HG03139 (cell line): ENCODE results near the gene RYR2.

Source experiments
- ATAC-seq: cut with Tn5 transposase; IDR thresholded peaks from one replicate; pipeline ENCODE4 v1.9.1; 2021; ENCODE audit not compliant: unreplicated experiment

Gene RYR2

DNA sequence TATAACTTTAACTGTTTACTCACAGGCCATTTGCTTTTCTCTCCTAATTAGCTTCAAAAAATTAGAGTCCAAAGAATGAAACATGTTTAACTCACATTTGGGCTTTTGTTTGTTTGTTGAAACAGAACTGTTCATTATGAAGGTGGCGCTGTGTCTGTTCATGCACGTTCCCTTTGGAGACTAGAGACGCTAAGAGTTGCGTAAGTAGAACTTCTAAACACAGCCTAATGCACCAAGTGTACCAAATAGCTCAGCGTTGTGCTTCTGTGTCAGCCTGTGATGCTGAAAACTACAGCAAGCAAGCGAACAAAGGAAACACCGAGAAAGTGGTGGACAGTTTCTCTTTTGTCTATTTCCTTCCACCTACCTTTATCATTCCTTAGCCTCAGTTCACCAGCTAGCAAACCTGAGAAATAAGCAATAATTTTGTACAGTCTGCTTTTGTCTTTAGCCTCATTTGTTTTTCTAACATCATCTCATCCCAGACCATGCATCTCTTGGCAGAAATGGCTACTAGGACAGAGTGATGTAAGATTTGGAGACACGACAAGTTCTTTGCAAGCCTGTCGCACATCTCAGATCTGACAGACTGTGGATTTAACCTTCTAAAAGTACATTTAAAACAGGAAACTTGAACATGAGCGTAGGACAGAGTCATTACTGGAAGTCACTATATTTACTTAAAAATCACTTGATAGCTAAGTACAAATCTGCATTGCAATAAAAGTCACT is 375.1 kb downstream of the RYR2 start:
- ATAC-seq = no peak

DNA sequence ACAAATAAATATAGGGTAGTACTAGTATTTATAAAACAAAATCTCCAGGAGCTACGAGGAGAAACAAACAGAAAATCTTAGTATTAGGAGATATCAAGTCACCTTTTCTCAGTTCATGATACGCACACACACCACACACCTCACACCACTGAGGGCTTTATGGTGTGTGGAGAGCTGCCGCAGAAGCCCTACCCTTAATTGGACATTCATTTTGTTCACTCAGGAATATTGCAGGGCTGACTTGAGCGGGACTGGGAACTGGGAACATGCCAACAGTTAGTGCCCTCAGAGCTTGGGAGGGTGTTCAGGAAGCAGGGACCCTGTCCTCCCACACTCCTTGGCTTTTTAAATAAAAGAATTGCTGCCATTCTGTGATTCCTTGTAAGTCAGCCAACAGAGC is 386.8 kb downstream of the RYR2 start:
- ATAC-seq = no peak

DNA sequence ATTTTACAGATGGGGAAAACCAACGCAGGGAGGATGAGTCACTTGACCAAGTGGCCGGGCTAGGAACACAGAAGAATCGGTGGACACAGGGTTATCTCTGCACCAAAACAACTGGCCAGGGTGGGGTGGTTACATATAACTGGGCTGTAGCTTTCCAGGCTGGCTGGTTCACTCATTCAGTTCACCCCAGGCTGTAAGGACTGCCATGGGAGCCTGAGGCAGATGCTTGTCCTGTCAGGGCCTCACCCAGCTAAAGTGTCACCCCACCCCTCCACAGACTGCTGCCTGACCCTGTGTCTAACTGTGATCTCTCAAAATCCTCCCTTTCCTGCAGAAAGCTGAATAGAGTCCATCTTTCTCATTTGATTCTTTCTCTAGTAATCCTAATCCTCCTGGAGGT is 387.3 kb downstream of the RYR2 start:
- no peak for ATAC-seq

DNA sequence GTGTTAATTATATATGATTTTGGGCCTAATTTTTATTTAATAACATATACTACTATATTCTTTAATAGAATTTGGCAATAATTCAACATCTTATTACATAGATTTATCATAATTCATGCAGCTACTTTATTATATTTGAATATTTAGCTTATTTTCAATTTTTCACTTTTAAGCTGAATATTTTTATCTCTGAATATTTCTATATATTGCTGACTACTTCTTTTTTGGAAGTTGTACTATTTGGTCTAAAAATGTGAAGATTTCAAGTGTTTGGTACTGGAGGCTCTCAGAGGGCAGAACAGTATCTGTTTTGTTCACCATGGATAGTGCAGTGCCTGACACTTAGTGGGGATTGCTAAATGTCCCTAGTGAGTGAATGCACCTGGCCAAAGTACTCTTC is 389.5 kb downstream of the RYR2 start:
- ATAC-seq = no peak

DNA sequence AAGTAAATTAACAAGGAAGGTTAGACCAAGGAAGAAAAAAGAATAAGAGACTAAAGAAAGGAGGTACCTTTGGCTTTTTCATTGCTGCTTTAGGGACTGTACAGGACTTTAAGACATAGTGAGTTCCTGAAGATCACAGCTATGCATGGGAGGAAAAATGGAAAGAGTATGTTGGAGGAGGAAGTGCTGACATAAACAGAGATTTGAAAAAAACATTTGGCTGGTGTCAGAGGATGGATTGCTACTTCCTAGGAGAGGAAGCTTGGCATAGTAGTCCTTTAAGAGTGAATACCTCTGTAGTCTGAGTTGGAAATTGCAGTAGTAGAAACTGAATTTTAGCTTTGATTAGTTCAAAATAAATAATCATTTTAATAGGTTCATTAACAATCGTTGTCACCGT is 398.4 kb downstream of the RYR2 start:
- ATAC-seq = no peak

DNA sequence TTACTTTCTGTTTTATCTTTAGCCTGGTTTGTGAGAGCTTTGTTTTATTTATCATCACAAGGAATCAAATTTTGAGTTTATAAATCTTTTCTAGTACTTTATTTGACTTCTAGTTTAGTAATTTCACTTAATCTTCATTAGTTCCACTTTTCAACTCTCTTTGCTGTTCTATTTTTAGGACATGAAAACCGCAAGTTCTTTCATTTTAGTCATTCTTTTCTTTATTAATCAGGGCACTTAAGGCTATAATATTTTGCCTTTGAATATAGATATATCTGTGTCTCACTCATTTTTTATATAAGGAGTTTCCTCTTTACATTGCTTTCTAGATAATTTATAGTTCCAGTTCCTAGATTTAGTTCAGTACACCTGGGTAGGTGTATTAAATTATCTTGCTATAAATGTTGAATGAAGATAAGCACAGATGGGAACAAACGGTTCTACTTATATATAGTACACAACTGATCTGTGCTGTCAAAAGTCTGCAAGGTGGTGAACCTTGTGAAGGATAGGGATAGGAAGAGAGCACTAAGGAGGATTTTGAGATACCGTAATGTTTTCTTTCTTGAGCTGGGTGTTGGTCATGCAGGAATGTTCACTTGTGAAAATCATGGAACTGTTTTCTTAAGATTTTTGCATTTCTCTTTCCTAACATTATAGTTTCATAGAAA is 402.3 kb downstream of the RYR2 start:
- ATAC-seq = no peak

DNA sequence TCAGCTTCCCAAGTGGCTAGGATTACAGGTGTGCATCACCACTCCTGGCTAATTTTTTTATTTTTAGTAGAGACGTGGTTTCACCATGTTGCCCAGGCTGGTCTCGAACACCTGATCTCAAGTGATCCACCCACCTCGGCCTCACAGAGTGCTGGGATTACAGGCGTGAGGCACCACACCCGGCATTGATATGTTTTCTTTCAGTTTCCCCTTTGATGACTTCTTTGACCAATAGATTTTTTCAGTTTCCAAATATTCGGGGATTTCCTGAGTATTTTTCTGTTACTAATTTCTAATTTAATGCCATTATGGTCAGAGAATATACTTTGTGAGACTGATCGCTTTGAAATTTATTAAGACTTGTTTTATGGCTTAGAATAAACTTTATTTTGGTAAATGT is 406.1 kb downstream of the RYR2 start:
- no peak for ATAC-seq

DNA sequence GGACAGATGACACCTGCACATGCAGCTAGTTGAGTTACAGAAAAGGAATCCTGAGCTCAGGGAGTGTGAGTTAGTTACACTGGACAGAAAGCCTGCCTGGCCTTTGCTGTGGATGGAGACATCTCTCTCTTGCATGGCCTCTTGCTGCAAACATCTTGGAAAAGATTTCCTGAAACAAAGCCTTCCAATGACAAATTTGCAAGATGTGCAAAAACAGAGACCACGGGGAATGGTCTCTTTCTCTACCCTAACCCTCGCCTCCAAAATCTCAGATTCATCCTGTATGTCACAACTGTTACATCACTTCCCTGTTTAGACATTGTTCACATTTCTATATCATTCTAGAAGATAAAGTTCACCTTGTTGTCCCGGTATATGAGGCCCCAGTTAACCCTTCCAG is 415.6 kb downstream of the RYR2 start:
- no peak for ATAC-seq

DNA sequence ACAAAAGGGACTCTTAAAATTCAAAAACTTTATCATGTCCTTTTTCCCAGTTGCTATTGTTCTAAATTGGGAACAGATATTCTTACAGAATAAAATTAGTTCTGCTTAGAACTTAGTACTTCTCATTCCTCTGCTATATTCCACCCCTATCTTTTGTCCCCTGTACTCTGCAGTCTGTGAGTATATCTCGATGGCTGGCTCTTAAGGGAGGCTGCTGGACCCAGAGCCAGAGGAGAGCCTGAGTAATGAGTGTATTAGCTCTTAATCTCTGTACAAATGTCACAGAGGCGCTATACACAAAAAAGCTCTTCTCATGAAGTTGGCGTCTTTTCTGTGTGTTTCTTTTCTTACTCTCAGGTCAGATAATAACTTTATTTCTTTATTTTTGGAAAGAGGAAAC is 425.3 kb downstream of the RYR2 start:
- no peak for ATAC-seq

DNA sequence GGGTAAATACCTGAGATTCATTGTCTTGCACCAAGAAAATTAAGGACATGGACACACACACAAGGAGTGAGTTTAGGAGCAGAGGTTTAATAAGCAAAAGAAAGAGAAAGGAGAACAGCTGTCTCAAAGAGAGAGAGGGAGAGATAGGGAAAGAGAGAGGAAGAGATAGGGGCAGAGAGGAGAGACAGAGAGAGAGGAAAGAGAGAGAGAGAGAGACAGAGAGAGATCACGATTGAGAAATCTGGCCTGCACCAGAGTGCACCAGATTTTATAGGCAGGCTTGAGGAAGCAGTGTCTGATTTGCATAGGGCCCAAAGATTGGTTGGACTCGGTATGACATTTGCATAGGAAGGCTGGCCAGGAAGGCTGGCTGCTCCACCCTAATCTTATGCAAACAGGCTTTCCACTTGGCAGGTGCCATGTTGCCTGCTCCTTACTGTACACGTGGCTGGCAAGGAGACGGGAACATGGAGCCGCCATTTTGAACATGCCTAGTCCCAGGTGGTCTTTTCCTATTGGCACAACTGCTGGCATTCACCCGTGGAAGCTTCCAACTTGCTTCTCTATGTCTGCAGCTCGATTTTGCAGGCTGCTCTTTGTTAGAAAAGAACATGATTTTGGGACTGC is 428.8 kb downstream of the RYR2 start:
- ATAC-seq = no peak

DNA sequence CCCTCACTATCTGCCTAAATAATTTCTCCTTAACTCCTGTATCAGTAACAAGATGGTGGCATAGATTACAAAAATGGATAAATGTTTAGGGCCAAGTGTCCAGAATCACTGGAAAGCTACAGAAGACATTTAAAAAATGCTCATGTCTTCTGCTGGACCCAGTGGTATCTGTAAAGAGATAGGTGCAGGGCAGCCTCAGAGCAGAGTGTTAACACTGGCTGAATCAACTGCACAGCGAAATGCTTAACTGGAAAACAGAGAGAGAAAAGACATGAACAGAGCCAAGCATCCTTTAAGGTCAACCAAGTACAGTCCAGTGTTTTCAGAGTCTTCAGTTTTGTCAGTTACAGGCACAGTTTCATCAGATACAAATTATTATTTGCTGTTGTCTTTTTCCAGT is 429.4 kb downstream of the RYR2 start:
- ATAC-seq = no peak

DNA sequence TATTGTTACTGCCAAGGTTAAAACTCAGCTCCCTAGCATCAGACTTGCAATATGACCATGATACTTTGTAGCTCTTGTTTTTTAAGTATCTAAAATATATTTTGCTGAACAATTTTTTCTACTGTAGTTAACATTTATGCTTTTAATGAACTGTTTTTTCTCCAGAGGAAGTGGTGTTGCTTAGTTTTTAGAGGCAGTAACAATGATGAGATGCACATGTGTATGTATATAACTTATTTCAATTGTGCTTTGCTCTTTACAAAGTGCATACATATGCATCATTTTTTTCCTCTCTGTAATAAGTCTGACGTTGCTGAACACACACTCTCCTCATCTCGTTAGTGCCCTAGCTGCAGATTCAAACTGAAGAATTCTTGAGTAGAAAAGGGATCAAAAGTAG is 430.0 kb downstream of the RYR2 start:
- ATAC-seq = no peak

DNA sequence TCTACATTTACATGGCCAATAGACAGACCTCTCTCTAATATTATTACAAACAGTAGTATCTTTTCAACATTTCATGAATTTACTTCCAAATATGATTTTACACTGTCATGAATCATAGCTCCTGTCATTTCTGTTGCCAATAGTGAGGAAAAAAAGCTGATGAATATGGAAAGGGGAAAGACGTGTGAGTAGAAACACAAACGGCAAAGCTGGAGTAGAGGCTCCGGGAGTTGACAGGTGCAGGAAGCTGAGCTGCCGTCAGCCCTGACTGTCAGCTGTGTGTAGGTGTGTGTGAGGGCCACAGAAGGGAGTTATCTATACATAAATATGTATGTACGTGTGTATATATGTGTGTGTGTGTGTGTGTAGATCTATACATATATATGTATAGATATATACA is 431.9 kb downstream of the RYR2 start:
- ATAC-seq = no peak

DNA sequence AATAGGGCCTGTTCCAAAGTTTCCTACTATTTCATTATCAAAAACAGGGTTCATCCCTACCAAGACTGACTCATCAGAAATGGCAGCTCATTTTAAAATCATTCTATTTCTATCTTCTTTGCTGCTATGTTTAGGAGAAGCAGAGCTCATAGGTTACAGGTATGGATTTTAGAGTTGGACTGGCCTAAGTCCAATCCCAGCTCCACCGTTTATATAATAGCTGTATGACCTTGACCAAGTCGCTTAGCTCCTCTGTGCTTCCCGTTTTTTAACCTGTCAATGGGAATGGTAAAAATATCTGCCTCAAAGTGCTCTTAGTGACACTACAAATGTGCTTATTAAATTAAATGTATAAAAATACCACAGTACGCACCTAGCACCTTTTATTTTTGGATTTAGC is 436.1 kb downstream of the RYR2 start:
- ATAC-seq = no peak

DNA sequence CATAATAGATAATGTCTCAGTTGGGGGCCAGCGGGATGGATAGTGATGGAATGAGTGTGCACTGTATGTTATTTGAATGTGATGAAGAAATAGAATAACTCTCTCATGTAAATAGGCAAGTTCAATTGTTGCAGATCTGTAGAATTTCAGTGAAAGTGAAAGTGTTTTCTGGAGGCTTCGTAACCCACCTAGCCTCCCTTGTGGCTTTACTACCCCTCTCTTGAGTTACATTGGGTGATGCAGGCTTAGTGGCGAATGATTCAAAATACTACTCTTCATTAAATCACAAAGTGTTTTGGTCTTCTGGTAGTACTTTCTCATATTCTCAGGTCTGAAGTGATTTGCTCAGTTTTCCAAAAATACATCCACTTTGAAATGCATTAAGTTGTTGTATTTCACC is 436.9 kb downstream of the RYR2 start:
- no peak for ATAC-seq

DNA sequence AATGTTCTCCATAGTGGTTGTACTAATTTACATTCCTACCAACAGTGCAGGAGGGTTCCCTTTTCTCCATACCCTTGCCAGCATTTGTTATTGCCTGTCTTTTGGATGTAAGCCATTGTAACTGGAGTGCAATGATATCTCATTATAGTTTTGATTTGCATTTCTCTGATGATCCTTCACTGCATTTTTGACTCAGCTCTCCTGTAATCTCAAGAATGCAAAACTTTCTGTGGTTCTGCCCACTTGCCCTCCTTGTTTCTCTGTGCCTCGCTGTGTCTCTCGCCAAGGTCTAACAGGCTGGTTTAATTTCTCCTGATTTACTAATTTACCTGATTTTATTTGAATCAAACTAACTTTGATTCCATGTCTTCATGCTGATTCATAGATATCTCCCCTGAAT is 440.8 kb downstream of the RYR2 start:
- no peak for ATAC-seq

DNA sequence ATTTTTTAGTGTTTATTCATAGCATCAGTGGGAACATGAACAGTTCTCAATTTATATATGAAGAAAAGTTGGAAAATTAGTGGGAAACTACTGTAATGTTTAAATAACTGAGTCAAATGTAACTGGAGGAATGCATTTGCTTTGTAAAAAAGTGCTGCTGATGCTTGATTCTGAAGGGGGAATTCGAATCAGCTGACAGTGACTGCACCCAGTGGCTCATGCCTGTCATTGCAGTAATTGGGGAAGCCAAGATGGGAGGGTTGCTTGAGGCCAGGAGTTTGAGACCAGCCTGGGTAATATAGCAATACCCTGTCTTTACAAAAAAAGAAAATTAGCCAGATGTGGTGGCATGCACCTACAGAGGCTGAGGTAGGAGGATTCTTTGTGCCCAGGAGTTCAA is 450.4 kb downstream of the RYR2 start:
- ATAC-seq = no peak

DNA sequence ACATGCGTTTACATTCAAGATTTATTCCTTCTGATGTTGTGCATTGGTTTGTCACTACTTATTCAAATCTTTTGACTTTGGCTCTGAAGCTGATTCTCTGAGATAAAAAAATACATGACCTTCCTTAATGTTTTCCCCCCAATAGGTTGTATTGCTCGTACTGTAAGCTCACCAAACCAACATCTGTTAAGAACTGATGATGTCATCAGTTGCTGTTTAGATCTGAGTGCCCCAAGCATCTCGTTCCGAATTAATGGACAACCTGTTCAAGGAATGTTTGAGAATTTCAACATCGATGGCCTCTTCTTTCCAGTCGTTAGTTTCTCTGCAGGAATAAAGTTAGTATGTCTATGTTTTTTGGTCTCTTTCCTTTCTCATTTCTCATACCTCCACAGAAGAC is 458.6 kb downstream of the RYR2 start:
- no peak for ATAC-seq

DNA sequence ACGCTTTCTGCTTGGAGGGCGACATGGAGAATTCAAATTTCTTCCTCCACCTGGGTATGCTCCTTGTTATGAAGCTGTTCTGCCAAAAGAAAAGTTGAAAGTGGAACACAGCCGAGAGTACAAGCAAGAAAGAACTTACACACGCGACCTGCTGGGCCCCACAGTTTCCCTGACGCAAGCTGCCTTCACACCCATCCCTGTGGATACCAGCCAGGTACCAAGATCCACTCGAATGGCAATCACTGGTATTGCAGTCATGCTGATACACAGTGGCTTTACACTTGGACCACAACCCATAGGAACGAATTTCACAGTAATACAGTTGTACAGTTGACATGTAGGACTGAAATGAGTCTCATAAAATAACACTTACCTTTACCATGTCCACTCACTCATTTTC is 461.3 kb downstream of the RYR2 start:
- no peak for ATAC-seq

DNA sequence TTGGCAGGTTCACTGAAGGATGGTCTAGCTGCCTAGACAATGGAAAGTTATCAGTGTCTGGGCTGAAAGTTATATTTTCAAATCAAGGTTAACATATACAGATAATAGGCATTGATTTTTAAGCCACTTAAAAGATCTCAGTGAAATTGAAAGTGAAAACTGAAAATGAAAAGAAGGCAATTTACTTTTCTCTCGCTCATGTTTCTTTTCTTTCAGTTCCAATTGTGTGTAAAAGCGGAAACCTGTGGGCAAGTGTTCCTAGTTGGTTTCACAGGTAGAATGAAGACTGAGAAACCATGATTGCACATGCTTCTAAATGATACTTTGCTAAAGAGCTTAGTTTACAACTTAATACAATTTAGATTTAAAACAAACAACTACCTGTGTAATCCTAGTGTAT is 465.0 kb downstream of the RYR2 start:
- ATAC-seq = peak; percentile 94

DNA sequence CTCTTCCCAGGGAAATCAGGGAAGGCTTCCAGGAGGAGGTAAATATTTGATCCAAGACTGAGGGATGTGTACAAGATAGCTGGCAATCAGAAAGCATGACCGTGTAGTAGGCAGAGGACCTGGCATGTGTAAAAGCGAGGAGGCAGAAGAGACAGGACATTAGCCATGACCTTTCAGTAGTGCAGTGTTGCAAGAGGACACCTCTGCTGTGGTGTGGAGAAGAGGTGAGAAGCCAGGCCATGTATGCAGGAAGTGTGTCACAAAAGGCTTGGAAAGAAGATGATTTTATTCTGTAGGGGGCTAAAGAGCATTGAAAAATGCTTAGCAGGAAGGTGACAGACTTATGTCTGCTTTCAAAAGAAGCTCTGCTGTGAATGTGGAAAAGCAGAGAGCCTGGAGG is 467.8 kb downstream of the RYR2 start:
- ATAC-seq = no peak

DNA sequence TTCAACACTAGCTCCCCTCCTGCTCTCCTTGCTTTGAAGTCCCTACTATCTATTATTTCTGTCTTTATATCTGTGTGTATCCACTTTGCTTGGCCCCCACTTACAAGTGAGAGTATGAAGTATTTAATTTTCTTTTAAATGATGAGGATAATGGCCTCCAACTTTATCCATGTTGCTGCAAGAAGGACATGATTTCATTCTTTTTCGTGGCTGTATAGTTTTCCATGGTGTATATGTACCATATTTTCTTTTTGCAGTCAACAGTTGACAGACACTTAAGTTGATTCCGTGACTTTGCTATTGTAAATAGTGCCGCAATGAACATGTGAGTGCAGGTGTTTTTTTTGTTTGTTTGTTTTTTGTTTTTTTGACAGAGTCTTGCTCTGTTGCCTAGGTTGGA is 483.1 kb downstream of the RYR2 start:
- ATAC-seq = no peak

DNA sequence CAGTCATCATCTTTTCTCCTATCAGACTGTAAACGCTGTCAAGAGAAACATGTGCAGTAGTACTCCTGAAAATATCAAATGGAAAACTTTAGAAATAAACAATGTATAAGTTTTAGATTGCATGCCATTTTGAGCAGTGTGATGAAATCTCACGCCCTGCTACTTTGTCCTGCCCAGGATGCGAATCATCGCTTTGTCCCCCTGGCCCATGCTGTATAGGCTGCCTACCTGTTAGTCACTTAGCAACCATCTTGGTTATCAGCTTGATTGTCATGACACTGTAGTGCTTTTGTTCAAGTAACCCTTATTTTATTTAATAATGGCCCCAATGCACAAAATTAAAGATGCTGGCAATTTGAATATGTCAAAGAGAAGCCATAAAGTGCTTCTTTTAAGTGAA is 485.8 kb downstream of the RYR2 start:
- ATAC-seq = no peak
